Measurements from ENCODE around the gene LINC01488.

The LINC01488 gene

DNA sequence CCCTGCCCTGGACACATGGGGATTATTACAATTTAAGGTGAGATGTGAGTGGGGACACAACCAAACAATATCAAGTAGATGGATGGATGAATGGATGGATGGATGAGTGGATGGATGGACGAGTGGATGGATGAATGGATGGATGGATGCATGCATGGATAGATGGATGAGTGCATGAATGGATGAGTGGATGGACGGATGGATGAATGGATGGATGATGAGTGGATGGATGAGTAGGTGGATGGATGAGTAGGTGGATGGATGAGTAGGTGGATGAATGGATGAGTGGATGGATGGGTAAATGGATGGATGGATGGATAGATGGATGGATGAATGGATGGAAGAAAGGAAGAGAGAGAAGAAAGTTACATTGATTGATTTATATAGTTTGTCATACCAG is 859 bp downstream of the LINC01488 start:
- DNase-seq, result no peak

DNA sequence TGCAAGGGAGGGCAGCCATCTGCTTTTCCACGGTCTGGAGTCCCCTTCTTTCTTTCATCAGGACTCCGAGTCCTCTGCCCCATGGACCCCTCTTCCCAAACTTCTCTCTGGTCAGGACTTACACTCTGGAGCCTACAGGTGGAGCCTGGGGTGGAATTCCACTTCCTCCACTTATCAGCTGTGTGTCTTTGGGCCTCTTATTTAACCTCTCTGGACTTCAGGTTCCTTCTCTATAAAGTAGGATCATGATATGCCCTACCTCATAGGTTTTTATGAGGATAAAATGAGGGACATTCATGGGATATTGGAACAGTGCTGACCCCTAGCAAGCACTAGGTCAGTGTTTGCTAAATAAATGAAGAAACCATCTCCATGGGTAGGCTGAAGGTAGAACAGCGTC is 1.7 kb downstream of the LINC01488 start:
- no peak for DNase-seq

DNA sequence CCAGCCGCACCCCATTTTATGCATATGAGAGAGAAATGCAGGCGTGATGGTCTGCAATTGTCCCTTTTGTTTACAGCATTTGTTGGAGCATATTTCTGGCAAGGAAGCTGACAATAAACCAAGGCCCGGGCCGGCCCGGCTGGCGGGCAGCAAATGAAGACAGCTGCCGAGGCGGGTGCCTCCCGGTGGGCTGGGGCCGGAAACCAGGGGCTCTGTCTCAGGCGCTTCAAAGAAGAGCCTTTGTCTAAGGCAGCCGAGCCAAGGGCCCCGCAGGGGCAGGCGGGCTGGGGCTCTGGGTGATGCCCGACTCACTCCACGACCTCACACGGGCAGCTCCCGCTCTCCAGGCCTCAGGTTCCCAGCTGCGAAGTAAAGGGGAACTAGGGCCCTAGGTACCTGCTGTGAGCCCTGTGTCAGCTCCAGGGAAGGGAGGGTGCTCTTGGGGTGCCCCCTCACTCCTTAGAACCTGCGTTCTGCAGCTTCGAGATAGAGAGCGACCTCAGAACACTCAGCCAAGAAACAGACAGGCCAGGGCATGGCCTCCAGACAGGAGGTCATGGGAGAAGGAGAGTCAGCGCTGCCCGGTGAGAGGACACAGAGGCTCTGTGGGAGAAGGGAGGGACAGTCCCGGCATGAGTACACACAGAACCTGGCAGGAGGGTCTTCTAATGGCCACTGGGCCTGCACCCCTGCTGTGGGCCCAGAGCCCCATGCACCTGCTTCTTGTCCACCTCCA is 2.4 kb downstream of the LINC01488 start:
- no peak for DNase-seq

DNA sequence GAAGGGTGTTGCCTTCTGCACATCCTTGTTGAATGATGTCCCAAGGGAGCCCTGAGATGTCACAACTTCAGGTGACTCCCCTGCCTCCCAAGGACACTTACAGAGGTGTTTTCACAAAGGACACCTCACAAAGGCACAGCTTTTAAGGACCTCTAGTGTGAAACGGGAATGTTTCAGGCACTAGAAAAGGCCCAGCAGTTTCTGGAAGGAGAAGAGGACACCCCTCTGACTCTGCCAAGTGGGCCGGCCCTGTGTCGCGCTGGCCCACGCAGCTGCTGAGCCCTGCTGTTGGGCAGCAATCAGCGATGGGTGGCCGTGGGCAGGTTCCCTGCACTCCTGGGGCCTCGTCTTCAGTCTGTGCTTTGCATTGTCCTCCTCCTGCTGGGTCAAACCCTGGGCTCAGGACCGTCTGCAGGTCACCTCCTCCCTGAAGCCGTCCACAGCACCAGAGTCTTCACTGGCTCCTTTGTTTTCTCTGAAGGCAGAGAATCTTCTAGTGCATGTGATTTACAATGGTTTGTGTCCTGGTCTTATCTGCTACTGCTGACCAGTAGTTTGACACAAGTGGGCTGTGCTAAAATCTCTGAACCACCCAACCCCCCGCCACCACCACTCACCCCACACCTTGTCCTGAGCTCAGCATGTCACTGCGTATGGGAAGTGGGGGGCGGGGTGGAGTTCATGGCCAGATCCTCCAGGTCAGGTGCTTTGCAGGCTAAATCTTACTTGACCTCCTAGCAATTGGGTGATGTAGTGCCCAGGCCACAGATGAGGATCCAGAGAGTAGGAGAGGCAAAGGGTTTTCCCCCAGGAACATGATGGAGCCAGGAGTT is 3.2 kb downstream of the LINC01488 start:
- no peak for DNase-seq

DNA sequence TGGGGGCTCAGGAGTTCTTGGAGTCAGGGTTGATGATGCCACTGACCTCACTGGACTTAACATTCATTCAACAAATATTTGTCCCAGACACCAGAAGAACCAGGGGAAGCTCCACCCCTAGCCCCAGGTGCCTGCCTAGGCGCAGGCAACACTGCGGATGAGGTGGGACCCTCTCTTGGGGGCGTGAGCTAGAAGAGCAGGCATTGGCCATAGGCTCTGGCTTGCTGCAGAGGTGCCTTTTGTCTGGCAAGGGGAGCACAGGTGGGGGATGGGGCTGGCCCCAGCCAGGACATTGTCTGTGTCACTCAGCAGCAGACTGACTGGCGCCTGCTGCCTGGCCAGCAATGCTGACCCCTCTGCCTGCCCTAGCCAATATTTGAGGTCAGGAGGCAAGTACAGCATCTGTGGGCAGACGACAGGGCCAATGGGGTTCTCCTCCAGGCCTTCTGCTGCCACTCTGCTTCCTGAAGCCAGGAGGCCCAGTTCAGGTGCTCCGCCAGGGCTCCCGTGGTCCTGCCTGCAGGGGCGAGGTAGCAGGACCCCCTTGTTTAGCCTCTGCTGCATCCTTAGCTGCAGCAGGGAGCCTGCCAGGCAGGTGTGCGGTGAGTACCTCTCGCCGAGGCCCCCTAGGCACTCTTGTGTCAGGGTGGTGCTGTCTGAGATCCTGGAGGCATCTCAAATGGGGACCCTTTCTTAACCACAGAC is 4.0 kb downstream of the LINC01488 start:
- DNase-seq, result no peak

DNA sequence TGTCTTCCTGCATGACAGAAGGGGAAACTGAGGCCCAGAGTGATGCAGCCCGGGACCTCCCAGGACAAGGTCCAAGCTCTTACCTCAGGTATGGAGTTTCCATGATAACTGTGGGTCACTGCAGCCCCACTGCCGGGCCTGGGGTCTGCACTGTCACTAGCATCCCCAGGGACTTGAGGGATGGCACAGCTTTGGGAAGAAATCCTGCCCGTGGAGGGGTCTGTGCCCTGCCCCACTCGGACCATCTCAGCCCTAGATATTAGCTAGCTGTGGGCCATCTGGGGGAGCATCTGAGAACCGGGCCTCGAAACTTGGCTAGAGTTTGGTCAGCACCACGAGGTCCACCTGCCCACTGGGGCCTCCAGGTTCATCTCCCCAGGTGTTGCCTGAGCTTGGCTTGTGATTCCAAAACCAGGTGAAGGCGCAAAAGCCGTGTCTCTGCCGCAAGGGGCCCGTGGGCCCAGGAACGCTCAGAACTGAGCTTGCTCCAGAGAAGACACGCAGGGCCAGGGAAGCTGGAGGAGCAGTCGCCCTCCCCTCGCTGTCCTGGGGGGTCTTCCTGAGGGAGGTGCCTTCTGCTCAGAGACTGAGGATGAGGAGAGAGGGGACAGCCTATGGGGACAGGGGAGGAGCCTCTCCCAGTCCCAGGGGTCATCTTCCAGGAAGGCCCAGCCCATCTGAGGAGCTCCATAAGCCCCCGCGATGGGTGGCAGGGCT is 4.8 kb downstream of the LINC01488 start:
- no peak for DNase-seq

DNA sequence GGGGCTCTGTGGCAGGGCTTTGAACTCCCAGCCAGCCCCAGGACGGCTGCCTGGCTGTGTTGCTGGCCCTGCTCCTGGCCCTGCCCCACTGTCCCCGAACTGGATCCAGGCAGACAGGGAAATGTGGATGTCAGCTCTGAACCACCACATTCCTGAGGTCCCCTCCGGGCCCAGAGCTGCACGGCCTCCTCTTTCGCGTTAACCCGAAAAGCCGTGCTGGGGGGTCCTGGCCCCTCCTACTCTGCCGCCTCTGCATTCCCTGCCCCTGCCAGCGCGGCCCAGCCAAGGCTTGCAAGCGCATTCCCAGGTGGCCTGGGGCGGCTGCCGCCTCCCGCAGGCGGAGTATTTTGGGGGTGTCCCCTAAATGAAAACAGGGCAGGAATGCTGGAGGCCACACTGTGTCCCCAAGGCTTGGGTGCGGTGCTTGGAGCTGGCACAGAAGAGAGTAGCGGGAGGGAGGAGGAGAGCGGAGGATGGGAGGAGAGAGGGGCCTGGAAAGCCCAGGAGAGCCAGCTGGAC is 5.4 kb downstream of the LINC01488 start:
- no peak for DNase-seq

DNA sequence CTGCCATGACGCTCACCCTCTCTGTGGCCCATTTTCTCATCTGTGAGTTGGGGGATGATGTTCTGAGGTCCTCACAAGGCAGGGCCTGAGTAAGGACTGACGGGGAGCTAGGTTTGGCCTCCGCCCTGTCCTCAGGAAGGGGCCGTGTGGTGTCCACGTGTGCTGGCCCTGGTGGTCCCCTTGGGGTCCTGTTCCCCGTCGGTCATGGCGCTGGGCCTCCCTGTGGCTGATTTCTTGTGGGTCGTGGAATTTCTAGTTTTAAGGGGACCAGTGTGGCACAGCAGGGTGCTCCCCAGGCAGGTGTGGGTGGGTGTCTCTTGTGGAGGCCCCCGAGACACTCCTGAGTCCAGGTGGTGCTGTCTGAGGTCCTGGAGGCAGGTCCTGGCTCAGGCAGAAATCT is 5.9 kb downstream of the LINC01488 start:
- no peak for DNase-seq

DNA sequence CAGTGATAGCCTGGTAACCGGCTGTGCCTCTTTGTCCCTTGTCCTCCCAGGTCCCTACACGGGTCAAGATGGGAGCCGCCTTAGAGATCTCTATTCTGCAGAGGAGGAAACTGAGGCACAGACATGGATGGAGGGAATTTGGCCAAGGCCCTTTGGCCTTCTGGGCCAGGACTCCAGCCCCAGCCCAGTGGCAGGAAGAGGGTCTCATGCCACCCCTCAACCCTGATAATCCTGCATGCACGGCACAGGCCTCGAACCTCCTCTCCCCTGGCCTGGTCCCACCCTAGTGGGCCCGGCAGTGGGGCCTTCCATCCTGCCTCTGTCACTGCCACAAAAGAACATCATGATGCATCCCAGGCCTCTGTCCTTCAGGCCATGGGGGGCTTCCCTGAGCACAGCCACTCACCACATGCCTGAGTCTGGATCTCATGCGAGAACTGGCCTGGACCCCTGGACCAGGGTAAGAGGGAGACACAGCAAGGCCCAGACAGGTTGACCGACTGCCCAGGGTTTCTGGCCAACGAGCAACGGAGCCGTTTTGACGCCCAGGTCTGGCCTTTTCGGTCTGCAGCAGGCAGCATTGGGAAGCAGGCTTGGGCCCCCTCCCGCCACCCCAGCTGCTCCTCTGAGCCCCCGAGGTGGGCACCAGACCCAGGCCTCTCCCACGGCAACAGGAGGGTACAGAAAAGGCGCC is 6.5 kb downstream of the LINC01488 start:
- DNase-seq, result no peak

DNA sequence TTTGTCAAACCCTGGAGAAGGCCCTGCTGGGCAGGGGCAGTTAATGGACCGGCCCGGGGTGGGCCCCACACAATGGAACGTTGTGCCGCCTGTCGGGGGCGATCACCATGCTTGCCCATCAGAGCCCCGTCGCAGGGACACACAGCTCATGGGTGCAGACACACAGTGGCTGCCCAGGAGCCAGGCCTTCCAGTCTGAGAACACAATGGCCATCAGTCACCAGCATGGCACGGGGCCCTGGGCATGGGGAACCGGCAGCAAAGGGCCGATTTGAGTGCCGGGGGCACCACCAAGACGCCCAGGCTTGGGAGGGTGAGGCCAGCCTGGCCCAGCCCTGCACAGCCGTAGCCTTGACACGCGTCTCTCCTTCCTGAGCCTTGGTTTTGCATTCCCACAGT is 7.1 kb downstream of the LINC01488 start:
- no peak for DNase-seq

DNA sequence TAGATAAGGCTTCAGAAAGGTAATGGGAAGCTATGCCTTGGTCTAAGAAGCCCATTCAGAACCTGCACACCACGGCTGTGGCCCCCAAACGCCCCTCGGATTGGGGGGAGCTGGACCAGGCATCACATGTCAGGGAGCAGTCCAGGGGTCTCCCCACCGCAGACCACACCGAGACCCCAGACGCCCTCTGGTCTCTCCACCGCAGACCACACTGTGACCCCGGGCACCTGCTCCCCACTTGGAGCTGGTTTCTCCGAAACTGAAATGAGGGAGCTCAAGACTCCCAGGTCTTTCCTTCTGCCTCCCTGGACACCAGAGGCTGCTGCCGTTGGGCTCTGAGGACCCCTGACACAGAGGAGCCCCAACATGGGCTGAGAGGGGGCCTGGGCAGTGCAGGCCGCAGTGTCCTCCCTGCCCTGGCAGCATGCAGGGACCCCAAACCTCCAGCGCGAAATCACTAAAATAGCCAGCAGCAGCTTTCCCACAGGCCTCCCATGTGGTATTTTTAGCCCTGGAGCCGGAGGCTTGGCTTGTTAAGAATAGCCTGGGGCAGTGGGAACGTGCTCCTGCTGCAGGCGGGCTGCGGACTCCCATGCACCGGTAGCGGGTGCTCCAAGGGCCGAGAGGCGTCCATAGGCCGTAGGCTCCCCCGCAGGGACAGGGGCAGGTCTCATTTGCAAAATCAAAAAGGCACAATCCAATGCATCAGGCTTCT is 7.7 kb downstream of the LINC01488 start:
- DNase-seq, result no peak

DNA sequence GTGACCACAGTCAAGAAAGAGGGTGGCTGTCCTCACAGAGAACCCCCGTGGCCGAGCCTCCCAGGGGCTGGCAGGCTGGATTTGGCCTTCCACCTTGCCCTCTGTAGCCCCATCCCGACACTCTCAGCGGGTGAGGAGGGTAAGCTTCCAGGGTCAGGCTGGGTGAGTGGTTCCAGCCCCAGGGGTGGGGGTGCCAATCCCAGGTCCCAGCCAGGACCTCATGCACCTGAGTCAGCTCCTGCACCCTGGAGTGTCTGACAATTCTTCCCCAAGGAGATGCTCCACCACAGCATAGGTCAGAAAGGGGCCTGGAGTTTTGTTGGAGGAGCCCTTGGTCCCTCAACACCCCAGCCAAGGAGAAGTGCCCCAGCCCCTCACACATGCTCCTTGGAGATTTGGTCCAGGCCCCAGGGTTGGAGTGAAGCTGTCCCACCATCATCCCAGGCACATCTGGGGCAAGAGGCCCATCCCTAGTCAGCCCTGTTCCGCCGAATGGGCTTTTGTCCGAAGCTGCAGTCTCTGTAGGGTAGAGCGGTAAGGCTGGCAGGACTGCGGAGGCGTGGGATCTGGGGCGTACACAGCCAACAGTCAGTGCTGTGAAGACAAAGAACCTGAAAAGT is 8.4 kb downstream of the LINC01488 start:
- DNase-seq, result no peak

DNA sequence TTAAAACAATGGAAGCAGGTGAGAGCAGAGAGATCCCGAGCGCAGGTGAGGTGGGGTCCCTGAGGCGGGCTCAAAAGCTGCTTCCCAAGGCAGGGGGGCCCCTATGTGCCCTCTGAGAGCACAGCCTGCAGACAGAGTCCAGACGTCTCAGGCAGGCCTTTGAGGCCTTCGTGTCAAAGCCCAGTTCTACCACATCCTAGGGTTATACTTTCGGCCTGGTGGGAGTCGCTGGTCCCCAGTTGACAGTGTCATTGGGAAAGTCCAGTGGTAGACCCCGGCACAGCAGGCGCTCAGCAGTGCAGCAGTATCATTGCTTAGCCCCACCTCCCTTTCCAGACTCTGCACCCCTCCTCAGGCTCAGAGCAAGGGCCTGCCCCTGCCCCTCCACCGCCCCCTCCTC is 9.1 kb downstream of the LINC01488 start:
- DNase-seq, result no peak

DNA sequence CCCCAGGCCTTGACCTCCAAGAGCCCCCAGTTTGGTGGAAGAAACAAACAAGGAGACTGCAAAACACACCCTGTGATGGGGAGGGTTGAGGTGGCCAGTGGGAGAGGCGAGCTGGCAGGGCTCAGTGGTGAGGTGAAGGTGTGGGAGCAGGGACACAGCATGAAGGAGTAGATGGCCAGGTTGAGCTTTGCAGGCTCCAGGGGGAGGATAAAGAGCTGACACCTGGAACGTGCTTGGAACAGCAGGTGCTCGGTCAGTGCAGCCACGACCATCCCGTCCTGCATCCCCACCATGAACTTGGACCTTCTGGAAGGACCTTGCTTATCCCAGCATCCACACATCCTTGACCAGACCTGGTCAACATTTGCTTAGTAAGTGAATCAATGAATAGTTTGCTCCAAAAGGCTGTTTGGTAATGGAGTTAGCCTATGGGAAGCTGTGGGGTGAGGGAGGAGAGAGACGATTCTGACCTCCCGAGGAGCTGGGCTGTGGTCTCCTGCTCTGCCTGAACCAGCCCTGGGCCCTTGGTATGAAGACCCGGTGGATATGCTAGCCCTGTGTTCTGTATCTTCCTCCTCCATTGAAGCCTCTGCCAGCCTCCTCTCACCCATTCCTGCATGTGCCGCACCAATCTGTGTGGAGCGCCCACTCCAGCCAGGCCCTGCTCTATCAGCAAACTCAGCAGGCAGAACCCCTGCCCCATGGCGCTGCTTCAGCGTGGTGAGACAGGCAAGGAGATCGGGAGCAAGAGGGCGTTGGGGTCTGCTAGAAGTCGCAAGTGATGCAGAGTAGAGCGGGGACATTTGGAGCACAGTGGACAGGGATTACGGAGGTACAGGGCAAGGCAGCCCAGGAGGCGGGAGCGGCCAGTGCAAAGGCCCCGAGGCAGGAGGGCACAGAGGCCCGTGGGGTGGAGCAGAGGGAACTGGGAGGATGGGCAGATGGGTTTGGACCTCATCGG is 9.9 kb downstream of the LINC01488 start:
- no peak for DNase-seq

DNA sequence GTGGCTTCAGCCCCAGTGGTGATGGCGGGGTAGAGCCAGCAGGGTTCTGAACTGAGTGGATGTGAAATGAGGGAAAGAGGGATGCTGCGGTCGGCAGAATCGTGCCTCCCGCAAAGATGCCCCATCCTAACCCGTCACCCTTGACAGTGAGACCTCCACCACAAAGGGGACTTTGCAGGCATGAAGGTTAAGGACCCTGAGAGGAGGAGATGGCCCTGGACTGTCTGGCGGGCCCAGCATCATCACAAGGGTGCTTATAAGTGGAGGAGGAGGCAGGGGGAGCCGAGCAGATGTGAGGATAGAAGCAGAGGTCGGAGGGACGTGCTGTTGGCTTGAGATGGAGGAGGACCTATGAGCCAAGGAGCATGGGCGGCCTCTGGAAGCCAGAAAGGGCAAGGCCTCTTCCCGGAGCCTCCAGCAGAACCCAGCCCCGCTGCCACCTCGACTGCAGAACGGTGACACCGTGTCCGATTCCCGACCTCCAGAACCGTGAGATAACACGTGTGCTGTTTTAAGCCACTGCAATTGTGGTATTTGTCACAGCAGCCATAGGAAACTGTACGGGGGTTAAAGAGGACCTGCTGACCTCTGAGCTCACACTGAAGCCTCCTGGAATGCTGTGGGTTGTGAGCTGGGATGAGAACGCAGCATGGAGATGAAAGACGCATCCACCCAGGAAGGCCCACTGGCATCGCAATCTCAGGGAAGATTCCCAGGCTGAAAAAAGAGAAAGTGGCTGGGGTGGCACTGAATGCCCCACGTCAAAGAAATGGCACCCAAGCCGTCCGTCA is 10.9 kb downstream of the LINC01488 start:
- DNase-seq, result no peak

DNA sequence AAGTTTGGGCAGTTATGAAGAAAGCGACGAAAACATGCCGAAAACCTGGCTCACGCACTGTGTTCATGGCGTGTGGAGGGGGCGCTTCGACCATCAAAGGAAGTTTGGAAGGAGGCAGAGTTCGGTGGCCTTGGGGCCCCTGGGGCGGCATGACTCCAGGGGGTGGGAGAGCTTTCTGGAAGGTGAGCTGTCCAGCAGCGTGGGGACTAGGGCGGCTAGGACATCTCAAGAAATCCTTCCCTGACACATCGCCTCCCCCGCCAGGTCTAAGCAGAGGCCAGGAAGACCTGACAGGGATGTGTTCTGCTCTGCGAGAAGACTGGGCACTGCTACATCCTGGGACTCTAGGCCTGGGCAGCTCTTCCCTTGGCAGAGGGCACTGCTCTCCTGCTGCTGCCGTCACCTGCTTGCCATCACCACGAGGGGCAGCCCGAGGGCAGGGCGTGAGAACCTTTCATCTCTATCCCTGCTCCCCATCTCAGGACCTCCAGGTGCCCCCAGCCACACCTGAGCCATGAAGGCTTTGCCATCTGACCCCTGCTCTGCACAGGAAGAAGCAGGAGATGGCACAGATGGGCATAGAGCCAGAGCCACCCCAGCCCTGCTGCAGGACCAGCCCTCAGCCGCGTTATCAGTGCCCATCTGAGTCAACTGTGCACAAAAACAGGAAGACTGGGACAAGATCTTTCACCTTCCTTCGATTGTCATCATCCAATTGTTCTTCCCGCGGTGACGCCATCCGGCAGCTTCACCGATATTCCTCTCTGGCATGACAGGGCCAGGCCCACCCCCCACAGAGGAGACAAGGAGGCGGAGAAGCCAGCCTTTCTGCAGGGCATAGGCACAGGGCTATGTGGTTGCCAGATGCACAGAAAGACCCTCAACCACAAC is 12.7 kb downstream of the LINC01488 start:
- DNase-seq, result no peak

DNA sequence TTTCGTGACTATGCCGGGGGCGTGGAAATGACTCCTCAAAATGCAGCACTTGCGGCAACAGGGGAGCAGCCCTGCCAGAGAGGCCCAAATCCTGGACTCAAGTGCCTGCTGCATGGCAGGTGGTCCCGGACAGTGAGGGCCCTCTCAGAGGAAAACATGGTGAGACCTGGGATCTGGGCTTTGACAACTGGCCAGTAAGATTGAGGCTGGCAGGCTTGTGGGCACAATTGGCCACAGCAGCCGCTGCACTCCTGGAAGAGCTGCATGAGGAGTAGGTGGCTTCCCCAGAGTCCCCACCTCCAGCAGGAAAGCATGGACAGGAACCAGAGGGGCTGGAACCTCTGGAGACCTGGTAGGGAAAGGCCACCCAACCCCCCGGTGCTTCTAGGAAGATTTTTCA is 13.4 kb downstream of the LINC01488 start:
- DNase-seq, result no peak
